C4-2B (cell line): ENCODE measurements around the gene FGF5.
"Not testable (repeated sequence)": the region's sequence is repeated elsewhere in the genome, so short reads cannot be mapped to it uniquely, and the experiment has no call there.

ENCODE experiments used
- H3K27ac ChIP-seq: fragments of 450-650 bp; 2 replicates; pipeline ENCODE4 v1.5.1; 2017
- CTCF ChIP-seq: fragments of 450-650 bp; conservative IDR thresholded peaks from 2 replicates; pipeline ENCODE4 v1.5.1; 2017; ENCODE audit warnings: mild to moderate bottlenecking
- ZFX ChIP-seq: fragments of 450-650 bp; IDR thresholded peaks from 2 replicates; pipeline ENCODE4 v1.6.1; 2017

Gene FGF5

GRCh38 chr4:80239480-80240150 lies 26.8 kb upstream of the FGF5 start:
- TF ChIP-seq ZFX (no peak), CTCF (no peak)
- no peak overlapping the region for H3K27ac ChIP-seq

- no peak for TF ChIP-seq CTCF
- TF ChIP-seq ZFX = no peak
- no peak overlapping the region for H3K27ac ChIP-seq
Observed at GRCh38 chr4:80240976-80241375, 25.5 kb upstream of the FGF5 start.

GRCh38 chr4:80243274-80244018 lies 23.0 kb upstream of the FGF5 start:
- no peak for TF ChIP-seq CTCF
- TF ChIP-seq ZFX = no peak
- H3K27ac ChIP-seq = no peak overlapping the region

GRCh38 chr4:80247484-80247883 lies 19.0 kb upstream of the FGF5 start:
- not testable (repeated sequence) for H3K27ac ChIP-seq

GRCh38 chr4:80249144-80249543 lies 17.3 kb upstream of the FGF5 start:
- no peak overlapping the region for H3K27ac ChIP-seq
- TF ChIP-seq ZFX (no peak), CTCF (no peak)

- TF ChIP-seq ZFX = no peak
- no peak for TF ChIP-seq CTCF
- H3K27ac ChIP-seq = no peak overlapping the region
Observed at GRCh38 chr4:80252427-80252826, 14.0 kb upstream of the FGF5 start.

GRCh38 chr4:80252953-80253352 lies 13.5 kb upstream of the FGF5 start:
- no peak overlapping the region for H3K27ac ChIP-seq
- TF ChIP-seq ZFX (no peak), CTCF (no peak)

GRCh38 chr4:80253510-80253909 lies 13.0 kb upstream of the FGF5 start:
- TF ChIP-seq ZFX (no peak), CTCF (no peak)

More at GRCh38 chr4:80253510-80253909, 13.0 kb upstream of the FGF5 start:
- H3K27ac ChIP-seq = no peak overlapping the region
